Measurements from ENCODE around the gene RAB26.

DNA sequence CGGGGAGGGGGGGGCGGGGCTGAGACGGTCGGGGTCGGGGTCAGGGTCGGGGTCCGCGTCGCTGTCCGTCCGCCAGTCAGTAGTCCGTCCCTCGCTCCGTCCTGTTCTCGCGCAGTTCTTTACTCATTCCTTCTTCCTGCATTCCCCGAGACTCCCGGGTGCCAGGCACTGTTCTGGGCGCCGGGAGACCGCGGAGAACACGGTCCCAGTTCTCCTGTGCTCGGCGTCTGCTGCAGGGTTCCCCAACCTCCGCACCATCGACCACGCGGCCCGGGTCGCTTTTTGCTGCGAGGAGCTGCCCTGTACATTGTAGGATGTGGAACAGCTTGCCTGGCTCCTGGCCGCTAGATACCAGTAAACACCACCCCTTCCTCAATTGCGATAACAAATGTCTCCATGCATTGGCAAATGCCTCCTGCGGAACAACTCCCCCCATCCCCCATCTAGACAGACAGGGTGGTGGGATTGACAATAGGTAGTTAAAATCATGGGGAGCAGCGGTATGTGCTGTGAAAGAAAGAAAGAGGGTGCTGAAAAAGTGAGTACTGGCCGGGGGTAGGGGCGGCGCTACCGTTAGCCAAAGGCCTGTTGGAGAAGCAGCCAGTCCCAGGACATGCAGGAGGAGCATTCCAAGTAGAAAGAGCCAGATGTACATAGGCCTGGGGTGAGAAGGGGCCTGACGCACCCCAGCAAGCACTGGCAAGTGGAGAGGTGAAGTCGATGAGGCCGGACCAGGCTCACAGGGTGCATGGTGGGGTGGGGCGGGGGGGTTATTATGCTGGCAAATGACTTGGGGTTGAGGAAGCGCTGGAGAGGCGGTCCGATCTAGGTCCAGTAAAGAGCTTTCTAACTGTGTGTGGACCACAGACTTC, 7.8 kb downstream of the RAB26 start:
- no peak for TF ChIP-seq POLR2AphosphoS5 (IDR thresholded peaks at IDR 0.05; ENCODE audit: low read depth, low read length)
- TF ChIP-seq POLR2A (IDR thresholded peaks at IDR 0.05; ENCODE audit: low read depth, low read length): no peak
- TF ChIP-seq TAF1 (IDR thresholded peaks at IDR 0.05; ENCODE audit: borderline replicate concordance, low read depth, low read length): no peak
